OCI-LY7 (cell line): ENCODE data around the gene STRA8.

Experiments used
- CTCF ChIP-seq: fragments of 200-600 bp; sonication (generic); conservative IDR thresholded peaks from 2 replicates; pipeline ENCODE4 v1.5.1; 2014; ENCODE audit warnings: mild to moderate bottlenecking, antibody characterized with exemption, low read length, moderate library complexity, mixed read lengths
- EZH2phosphoT487 ChIP-seq: fragments of 200-600 bp; sonication (generic); IDR thresholded peaks from 2 replicates; pipeline ENCODE4 v1.6.1; 2018; ENCODE audit warnings: low read depth, borderline replicate concordance, mild to moderate bottlenecking, mixed run types, antibody characterized with exemption, low read length, moderate library complexity, mixed read lengths

DNA sequence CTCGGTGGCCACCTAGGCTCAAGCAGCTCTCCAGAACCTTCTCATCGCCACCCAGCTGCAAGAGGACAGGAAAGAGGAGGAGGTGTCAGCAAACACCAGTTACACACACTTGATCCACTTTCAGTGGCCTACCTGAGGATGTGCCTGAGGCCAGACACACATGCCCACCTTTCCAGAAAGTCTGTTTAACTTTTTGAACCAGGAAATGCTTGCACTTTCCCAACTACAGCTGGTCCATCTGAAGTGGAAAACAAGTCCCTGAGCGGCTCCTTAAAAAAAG, 47.4 kb upstream of the STRA8 start:
- TF ChIP-seq CTCF (no peak), EZH2phosphoT487 (no peak)
